ENCODE measurements around the gene SMC1A.
"Not testable (repeated sequence)": the region's sequence is repeated elsewhere in the genome, so short reads cannot be mapped to it uniquely, and the experiment has no call there.

The SMC1A gene

GRCh38 chrX:53421772-53422085, 725 bp downstream of the SMC1A start:
- no peak for DNase-seq

- no peak for DNase-seq
These were observed 1.3 kb downstream of the SMC1A start for GRCh38 chrX:53421125-53421524.

- DNase-seq = not testable (repeated sequence)
These were observed 2.1 kb downstream of the SMC1A start for GRCh38 chrX:53420351-53420750.

- DNase-seq = no peak
These were observed 10.0 kb downstream of the SMC1A start for GRCh38 chrX:53412446-53412845.

- DNase-seq = no peak
These were observed 18.9 kb downstream of the SMC1A start for GRCh38 chrX:53403535-53403934.

GRCh38 chrX:53398216-53398615, 24.2 kb downstream of the SMC1A start:
- no peak for DNase-seq

GRCh38 chrX:53395605-53396298, 26.7 kb downstream of the SMC1A start:
- DNase-seq = no peak

- DNase-seq = no peak
These were observed 38.9 kb downstream of the SMC1A start for GRCh38 chrX:53383376-53384076.

GRCh38 chrX:53379747-53380146, 42.7 kb downstream of the SMC1A start:
- no peak for DNase-seq

- DNase-seq = no peak
These were observed 43.3 kb downstream of the SMC1A start for GRCh38 chrX:53379008-53379710.

GRCh38 chrX:53377464-53377863, 45.0 kb downstream of the SMC1A start:
- DNase-seq = no peak

GRCh38 chrX:53376888-53377287, 45.6 kb downstream of the SMC1A start:
- no peak for DNase-seq

GRCh38 chrX:53374923-53375322, 47.5 kb downstream of the SMC1A start:
- DNase-seq = no peak

GRCh38 chrX:53374222-53374820, 48.1 kb downstream of the SMC1A start:
- DNase-seq = peak; percentile 18

- no peak for DNase-seq
These were observed 49.1 kb downstream of the SMC1A start for GRCh38 chrX:53373307-53373706.

- not testable (repeated sequence) for DNase-seq
These were observed 56.0 kb downstream of the SMC1A start for GRCh38 chrX:53366454-53366853.

- no peak for DNase-seq
These were observed 60.0 kb downstream of the SMC1A start for GRCh38 chrX:53362449-53362848.

GRCh38 chrX:53357799-53358530, 64.5 kb downstream of the SMC1A start:
- DNase-seq = peak; percentile 32

GRCh38 chrX:53356186-53356585, 66.3 kb downstream of the SMC1A start:
- no peak for DNase-seq

- no peak for DNase-seq
These were observed 67.8 kb downstream of the SMC1A start for GRCh38 chrX:53354669-53355068.

- DNase-seq = no peak
These were observed 74.5 kb downstream of the SMC1A start for GRCh38 chrX:53347948-53348347.

GRCh38 chrX:53340852-53341645, 81.4 kb downstream of the SMC1A start:
- no peak for DNase-seq

All from fibroblast of skin of right quadriceps (primary cell).